Endothelial cell of umbilical vein (primary cell): Measurements from ENCODE around the gene GGTA1. TPM values are rescaled to one million over a fixed set of nuclear protein-coding genes. Genes with fewer than 3 reads are reported as not detected.

Experiments
- BruUV-seq: library from RNA; stranded (reverse); fragments of 400-500 nt; replicated peaks from 2 replicates; lab custom pipeline; 2021; lab: Mats Ljungman, UMichigan
- CTCF ChIA-PET: fragments of 300-600, 350-600 bp; sonication (Branson Sonifier 250); formaldehyde crosslinking; loops from one replicate; lab custom pipeline; 2021; ENCODE audit warnings: antibody characterized with exemption, inconsistent platforms; lab: Charles Lee
- POLR2A ChIA-PET: fragments of 300-600, 350-600 bp; sonication (Branson Sonifier 250); formaldehyde crosslinking; loops from one replicate; lab custom pipeline; 2021; ENCODE audit warnings: antibody characterized with exemption, inconsistent platforms; lab: Charles Lee
- DNase-seq: peaks from one replicate; pipeline ENCODE4 v3.0.0-alpha.2; 2011; ENCODE audit warnings: low read depth, low spot score
- FAIRE-seq: peaks from 2 replicates; lab custom pipeline; 2011; peaks lifted over from hg19 to GRCh38; lab: Jason Lieb, UNC
- H2AFZ ChIP-seq: 2 replicates; pipeline ENCODE4 v1.6.0; 2012; ENCODE audit warnings: low read depth, low read length, control low read depth, inconsistent platforms
- H3K27ac ChIP-seq: 2 replicates; pipeline ENCODE4 v1.5.1; 2011; ENCODE audit warnings: low read depth, mild to moderate bottlenecking, control low read depth, low read length, moderate library complexity; ENCODE audit not compliant: insufficient read depth
- H3K27me3 ChIP-seq, 2 experiments: 2 replicates each; pipeline versions ENCODE4 v1.6.0 to v1.6.1; 2011; ENCODE audit warnings: low read length in 2 of 2, mixed read lengths in 1 of 2; ENCODE audit not compliant: control insufficient read depth in 2 of 2, insufficient read depth in 2 of 2
- H3K36me3 ChIP-seq, 2 experiments: 2 replicates in 1 of 2; 3 replicates in 1 of 2; pipeline ENCODE4 v1.5.1; 2011; ENCODE audit warnings: low read length in 2 of 2, mild to moderate bottlenecking in 1 of 2, moderate library complexity in 1 of 2; ENCODE audit not compliant: control insufficient read depth in 2 of 2, insufficient read depth in 2 of 2; ENCODE audit errors: extremely low read depth in 1 of 2
- H3K4me1 ChIP-seq: 3 replicates; pipeline ENCODE4 v1.5.1; 2011; ENCODE audit warnings: mild to moderate bottlenecking, low read length; ENCODE audit not compliant: control insufficient read depth, insufficient read depth; ENCODE audit errors: extremely low read depth
- H3K4me2 ChIP-seq: 2 replicates; pipeline ENCODE4 v1.6.1; 2011; ENCODE audit warnings: low read length, control low read depth, mixed read lengths; ENCODE audit not compliant: insufficient read depth
- H3K4me3 ChIP-seq, 3 experiments: fragments of 200-600 bp in 1 of 3; sonication (generic), shearing (Covaris generic) in 1 of 3; replicated peaks in 1 of 3; 2 replicates each; pipeline ENCODE4 v1.5.1; 2011 to 2016; ENCODE audit warnings: control low read depth in 3 of 3, low read length in 3 of 3, mild to moderate bottlenecking in 2 of 3, inconsistent platforms in 1 of 3, low read depth in 1 of 3, moderate library complexity in 1 of 3; ENCODE audit not compliant: insufficient read depth in 1 of 3
- H3K79me2 ChIP-seq: 2 replicates; pipeline ENCODE4 v1.6.0; 2012; ENCODE audit warnings: low read length, inconsistent platforms; ENCODE audit not compliant: control insufficient read depth, insufficient read depth
- H3K9ac ChIP-seq: replicated peaks from 2 replicates; pipeline ENCODE3; 2011; ENCODE audit warnings: low read length, control low read depth; ENCODE audit not compliant: insufficient read depth; ENCODE audit errors: extremely low read depth
- H3K9me1 ChIP-seq: replicated peaks from 3 replicates; pipeline ENCODE4 v1.6.0; 2011; ENCODE audit warnings: mild to moderate bottlenecking, low read length; ENCODE audit not compliant: control insufficient read depth, insufficient read depth; ENCODE audit errors: extremely low read depth
- H3K9me3 ChIP-seq: replicated peaks from 2 replicates; pipeline ENCODE4 v1.5.1; 2012; ENCODE audit warnings: low read length, inconsistent platforms; ENCODE audit not compliant: control insufficient read depth, insufficient read depth
- H4K20me1 ChIP-seq: replicated peaks from 2 replicates; pipeline ENCODE3; 2011; ENCODE audit warnings: mild to moderate bottlenecking, low read length; ENCODE audit not compliant: control insufficient read depth, insufficient read depth; ENCODE audit errors: extremely low read depth
- CTCF ChIP-seq, 2 donors: IDR thresholded peaks; 1 replicate in 1 of 2; 2 replicates in 1 of 2; pipeline ENCODE4 v1.5.1; 2011; ENCODE audit warnings: low read length in 2 of 2, mild to moderate bottlenecking in 2 of 2, moderate library complexity in 2 of 2, control low read depth in 1 of 2, inconsistent platforms in 1 of 2, low read depth in 1 of 2; ENCODE audit not compliant: insufficient read depth in 1 of 2; ENCODE audit errors: extremely low read depth in 1 of 2
- EZH2 ChIP-seq: IDR thresholded peaks from 2 replicates; pipeline ENCODE4 v1.6.1; 2012; ENCODE audit warnings: borderline replicate concordance, low read depth, mild to moderate bottlenecking, moderate library complexity, low read length, inconsistent platforms; ENCODE audit not compliant: severe bottlenecking
- FOS ChIP-seq: IDR thresholded peaks from 2 replicates; pipeline ENCODE4 v1.6.1; 2011; ENCODE audit warnings: mild to moderate bottlenecking, low read length, moderate library complexity, borderline replicate concordance; ENCODE audit not compliant: insufficient read depth
- GATA2 ChIP-seq: IDR thresholded peaks from 2 replicates; pipeline ENCODE4 v1.7.0; 2011; ENCODE audit warnings: low read depth, mild to moderate bottlenecking, moderate library complexity, mixed read lengths, low read length; ENCODE audit not compliant: insufficient read length, insufficient read depth
- JUN ChIP-seq: IDR thresholded peaks from 2 replicates; pipeline ENCODE4 v1.6.1; 2011; ENCODE audit warnings: borderline replicate concordance, low read depth; ENCODE audit not compliant: insufficient read length, insufficient read depth
- MAX ChIP-seq: IDR thresholded peaks from 2 replicates; pipeline ENCODE4 v1.6.1; 2011; ENCODE audit not compliant: insufficient read depth, insufficient read length
- MYC ChIP-seq: IDR thresholded peaks from one replicate; pipeline ENCODE4 v1.6.1; 2011; ENCODE audit warnings: mild to moderate bottlenecking, low read depth, low read length
- POLR2A ChIP-seq: IDR thresholded peaks from 2 replicates; pipeline ENCODE4 v1.6.1; 2012; ENCODE audit warnings: low read depth, mild to moderate bottlenecking, control low read depth, low read length
- POLR2AphosphoS5 ChIP-seq: IDR thresholded peaks from 2 replicates; pipeline ENCODE4 v1.6.1; 2012; ENCODE audit warnings: low read depth, mild to moderate bottlenecking, control low read depth, low read length, moderate library complexity; ENCODE audit not compliant: insufficient read depth
- dilution Hi-C: fragments of 300-500 bp; cut with MboI; formaldehyde crosslinking; loops from one replicate; pipeline ENCODE4 v1.15.0; 2019; ENCODE audit warnings: low sequenced_read_pairs; ENCODE audit not compliant: extremely low pct_ligation_motif_present
- intact Hi-C: fragments of 100-400 bp; cut with micrococcal nuclease; formaldehyde crosslinking; loops from one replicate; pipeline ENCODE4 v1.10.0; 2022
- polyA plus RNA-seq, 4 experiments: library from polyadenylated mRNA; depleted of rRNA in 3 of 4; stranded (reverse) in 3 of 4; unstranded in 1 of 4; fragments of >200 nt; gene quantifications; 2 replicates each; pipeline versions ENCODE4 v1.2.1 to v1.2.3, GENCODE V29; 2011 to 2012; ENCODE audit warnings: missing spikeins in 1 of 4
- total RNA-seq: library from RNA; stranded (reverse); gene quantifications from 2 replicates; pipeline ENCODE4 v1.2.3, GENCODE V29; 2021

The GGTA1 gene
- total and polyA plus RNA-seq, 2 donors (not counting 3 experiments of a cell fraction or from before 2014, with no cell fraction given), result not detected

- no peak overlapping the region for H2AFZ ChIP-seq
- peak; percentile 91 for FAIRE-seq
Measured at GRCh38 chr9:121529237-121529987, 29.8 kb upstream of the GGTA1 start.

More at GRCh38 chr9:121529237-121529987, 29.8 kb upstream of the GGTA1 start:
- no peak overlapping the region for H3K4me3 ChIP-seq
- H3K9ac ChIP-seq, result no peak overlapping the region
- intact Hi-C loops (loop anchor here (2.0 kb wide), 1 partner anchor 31 kb away; the partner anchor contains the start of gene GGTA1), dilution Hi-C loops (no loop called here)
- H3K36me3 ChIP-seq, result no peaks in the 10 kb centered on the region
- peaks cover 2 to 3% of the 10 kb centered on the region in 2 experiments for H3K27me3 ChIP-seq
- H4K20me1 ChIP-seq, result no peaks in the 10 kb centered on the region
- no peaks in the 10 kb centered on the region for H3K79me2 ChIP-seq
- ChIA-PET CTCF (interaction anchor here (0.7 to 1.0 kb wide), 2 partner anchors 16 to 30 kb away, joined by 3 to 5 read pairs; partner anchors contain the start of gene GGTA1), POLR2A (no interaction called here)
- no peak overlapping the region for H3K4me2 ChIP-seq
- TF ChIP-seq MAX (no peak), CTCF (IDR thresholded peaks at IDR 0.05; ENCODE audit: extremely low read depth in 1 of 2, insufficient read depth in 1 of 2, low read depth in 1 of 2, low read length in 2 of 2) (no peak), FOS (peak; percentile 25), POLR2AphosphoS5 (peak; percentile 22), JUN (peak; percentile 28), GATA2 (peak; percentile 11), POLR2A (no peak), EZH2 (no peak), MYC (no peak)
- peak; percentile 98 for DNase-seq
- H3K9me3 ChIP-seq, result no peaks in the 10 kb centered on the region
- BruUV-seq, result no TSS peak
- no peaks in the 10 kb centered on the region for H3K9me1 ChIP-seq
- peak overlapping the region; percentile 40 for H3K27ac ChIP-seq
- H3K4me1 ChIP-seq, result no peaks in the 10 kb centered on the region
